GM20431 (cell line): ENCODE data around the gene SREBF1.

Experiments
- in situ Hi-C: fragments of 300-500 bp; cut with MseI, MboI; formaldehyde crosslinking; loops from one replicate; pipeline ENCODE4 v1.15.0; 2020; ENCODE audit warnings: low sequenced_read_pairs; ENCODE audit not compliant: unreplicated experiment

The SREBF1 gene

DNA sequence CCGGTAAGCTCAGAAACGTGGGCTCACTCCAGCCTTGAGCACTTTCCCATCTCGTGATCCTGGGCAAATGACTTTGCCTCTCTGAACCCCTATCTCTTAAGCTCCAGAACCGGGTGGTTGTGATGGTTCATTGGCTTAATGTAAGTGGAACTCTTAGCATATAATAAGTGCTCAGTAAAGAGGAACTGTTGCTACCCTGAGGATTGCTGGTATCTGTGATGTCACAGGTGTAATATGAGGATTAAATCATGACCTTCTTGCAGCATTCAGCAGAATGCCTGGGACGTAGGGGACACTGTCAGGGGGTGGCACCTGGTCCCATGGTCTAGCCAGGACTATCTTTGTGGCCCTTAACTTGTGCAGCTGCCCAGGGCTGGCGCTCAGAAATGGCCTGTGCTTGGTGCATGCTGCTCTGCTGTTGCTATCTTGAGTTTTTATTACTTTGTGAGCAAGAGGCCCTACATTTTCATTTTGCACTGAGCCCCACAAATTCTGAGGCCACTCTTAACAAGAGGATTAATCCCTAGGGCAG is 68.8 kb downstream of the SREBF1 start:
- in situ Hi-C loops = no loop called here

DNA sequence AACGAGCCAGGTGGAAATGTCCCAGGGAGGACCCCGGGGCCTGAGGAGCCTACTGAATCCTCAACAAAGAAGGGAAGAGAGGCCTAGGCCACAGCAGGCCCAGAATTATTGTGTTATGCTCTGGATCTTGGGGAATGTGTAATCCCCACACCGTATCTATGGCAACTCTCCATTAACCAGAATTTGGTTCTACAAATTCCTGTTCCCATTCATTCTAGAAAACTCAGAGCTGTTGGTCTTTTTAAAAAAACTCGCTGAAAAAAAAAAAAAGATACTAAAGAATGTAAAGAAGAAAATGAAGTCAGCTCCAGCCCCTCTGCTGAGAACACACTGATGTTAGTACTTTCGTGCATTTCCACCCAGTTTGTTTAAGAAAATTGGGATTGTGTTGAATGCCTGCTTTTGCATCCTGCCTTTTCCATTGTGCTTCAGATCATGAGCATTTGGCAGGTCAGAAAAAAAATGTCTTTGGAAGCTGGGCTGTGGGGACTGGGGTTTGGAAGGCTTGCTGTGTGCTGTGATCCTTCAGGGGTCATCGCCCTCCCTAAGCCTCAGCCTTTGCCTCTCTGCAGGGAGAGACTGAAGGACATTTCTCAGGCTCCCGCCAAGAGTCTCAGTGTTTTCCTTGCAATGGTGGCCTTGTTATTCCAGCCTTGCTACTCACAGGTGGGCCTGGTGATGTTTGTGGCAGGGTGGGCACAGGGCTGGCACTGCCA is 69.5 kb downstream of the SREBF1 start:
- in situ Hi-C loops = no loop called here

DNA sequence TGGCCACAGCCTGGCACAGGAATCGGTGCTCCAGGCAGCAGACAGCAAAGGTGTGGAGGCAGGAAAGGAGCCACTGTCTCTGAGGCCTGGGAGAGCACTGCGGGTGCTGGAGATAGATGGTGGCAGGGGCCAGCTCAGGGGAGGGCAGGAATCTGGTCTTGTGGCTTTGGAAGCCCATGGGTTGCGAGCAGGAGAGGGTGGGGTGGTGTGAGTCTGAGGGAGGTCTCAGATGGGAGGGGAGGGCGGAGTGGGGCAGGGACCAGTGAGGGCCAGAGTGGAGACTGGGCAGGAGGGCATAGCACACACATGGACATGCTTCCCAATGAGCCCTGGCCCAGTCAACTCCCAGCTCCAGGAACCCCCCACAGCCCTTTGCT is 70.1 kb downstream of the SREBF1 start:
- in situ Hi-C loops = no loop called here

DNA sequence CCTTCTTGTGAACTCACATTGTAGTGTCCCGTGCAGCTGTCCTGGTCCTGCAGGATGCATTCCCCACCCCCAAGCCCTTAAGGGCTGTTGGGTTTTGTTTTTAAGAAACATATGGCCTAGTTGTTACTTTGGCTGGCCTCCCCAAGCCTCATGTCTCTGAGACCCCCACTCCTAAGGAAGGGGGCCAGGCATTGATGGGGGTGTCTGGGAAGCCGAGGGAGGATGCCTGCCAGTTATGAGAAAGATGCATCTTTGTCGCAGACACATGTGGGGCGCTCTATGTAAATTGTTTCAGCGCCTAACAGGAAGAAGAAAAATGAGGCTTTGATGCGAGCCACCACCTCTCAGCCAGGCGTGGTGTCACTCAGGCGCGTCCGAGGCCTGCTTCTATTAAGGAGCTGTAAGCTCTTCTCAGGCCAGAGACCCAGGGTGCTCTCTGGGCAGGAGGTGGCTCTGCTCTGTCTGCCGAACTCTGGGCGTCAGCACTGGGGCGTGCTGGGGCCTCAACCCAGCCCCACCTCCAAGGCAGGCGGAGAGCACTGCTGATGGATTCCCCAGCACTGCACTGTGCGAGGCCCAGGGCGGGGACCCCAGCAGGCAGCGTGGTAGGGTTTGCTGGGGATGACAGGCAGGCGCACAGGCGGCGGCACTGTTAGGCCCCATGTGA is 70.6 kb downstream of the SREBF1 start:
- in situ Hi-C loops = no loop called here

DNA sequence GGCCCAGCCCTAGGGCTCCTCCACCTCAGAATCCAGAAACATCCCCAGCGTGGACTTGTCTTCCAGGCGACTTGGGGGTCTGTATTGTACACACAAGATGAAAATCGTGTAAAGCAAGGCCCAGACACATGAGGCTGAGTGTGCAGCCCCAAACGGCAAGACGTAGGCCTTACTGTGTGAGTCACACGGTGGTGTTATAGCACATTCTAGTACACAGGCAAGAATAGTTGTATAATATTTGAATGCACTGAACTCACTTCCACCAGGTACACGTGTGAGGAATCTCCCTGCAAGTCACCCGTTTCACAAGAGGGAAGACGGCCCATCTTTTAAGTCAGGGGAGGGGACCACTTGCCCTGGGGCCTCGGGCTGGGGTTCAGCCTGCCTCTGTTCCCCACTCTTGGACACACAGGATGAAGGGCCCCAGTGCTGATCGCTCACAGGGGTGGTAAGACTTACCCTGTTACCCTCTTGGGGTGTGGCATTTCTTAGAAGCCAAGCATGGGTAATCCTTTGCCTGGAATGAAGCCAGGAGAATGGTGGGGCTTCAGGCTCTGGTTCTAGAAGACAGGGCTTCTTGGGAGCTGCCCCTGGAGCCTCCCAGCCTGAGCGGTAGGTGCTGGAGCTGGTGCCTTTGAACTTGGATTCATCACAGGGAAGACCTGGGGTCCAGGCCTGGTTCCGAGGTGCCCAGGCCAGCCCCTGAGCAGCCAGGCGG is 71.3 kb downstream of the SREBF1 start:
- in situ Hi-C loops = no loop called here

DNA sequence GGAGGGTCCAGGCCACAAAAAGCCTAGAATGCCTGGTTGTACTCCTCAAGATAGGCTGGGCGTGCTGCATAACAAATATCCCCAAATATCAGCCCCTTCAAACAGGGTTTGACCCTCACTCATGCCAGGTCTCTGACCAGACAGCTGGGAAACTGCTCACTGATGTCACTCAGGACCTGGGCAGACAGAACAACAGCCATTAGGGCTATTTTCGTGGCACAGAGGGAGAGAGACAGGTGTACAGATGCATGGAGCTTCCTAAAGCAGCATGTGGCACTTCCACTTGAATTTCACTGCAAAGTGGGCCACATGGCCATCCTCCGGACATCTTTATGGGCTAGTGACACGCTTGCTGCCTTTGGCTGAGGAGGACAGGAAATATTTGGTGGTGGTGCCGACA is 73.1 kb downstream of the SREBF1 start:
- in situ Hi-C loops = no loop called here

DNA sequence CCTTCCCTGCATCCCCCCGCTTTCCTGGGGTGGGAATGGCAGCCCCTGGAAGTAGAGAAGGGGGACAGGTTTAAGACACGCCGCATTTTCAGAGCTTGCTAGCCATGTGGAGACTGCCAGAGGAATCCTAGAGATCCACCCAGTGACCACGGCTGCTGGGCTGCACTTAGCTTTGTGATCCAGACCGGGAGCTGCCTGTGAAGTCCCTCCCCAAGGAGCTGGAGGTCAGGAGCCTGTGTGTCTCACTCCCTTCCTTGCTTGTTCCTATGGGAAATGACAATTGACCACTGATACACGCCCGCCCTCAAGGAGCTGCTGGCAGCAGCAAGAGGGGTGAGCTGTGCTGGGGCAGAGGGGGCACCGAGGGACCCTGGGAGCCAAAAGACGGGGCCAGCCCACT is 73.7 kb downstream of the SREBF1 start:
- in situ Hi-C loops = no loop called here

DNA sequence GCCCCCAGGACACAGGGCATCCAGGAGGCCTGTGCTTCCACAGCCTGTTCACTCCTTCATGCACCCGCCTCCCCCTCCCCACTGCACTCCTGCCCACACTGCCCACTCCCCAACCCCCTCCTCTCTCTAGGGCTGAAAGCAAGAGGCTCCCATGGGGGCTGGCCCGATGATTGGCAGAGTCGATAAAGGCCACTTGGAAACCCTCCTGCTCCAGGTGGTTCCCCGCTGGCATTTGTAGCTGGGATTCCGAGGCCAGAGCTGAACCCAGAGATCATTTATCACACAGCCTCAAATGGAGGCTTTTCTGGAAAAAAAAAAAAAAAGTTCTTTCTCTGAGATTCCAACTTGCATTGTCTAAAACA is 74.1 kb downstream of the SREBF1 start:
- in situ Hi-C loops = no loop called here
